ENCODE measurements around the gene USP53.
"Not testable (repeated sequence)": the region's sequence is repeated elsewhere in the genome, so short reads cannot be mapped to it uniquely, and the experiment has no call there.

The USP53 gene

DNA sequence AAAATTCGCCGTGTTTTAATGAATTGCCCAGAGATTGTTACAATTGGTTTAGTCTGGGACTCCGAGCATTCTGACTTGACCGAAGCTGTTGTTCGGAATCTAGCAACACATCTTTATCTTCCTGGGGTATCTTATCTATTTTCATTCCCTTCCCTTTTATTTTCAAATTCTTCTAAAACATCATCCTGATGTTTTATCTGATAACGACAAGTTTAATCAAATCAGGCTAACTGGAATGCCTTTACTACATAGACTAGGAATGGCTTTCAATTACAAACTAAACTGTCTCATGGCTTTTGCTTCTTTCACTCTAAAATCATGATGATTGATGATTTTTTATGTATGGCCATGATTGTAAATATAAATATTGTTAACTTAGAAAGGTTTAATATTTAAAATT lies 48.0 kb downstream of the USP53 start:
- ChIA-PET POLR2A (ENCODE audit: low non-redundant PET) (no interaction called here), CTCF (no interaction called here)
- DNase-seq (ENCODE audit: low spot score): no peak
- TF ChIP-seq, protein P1, sequence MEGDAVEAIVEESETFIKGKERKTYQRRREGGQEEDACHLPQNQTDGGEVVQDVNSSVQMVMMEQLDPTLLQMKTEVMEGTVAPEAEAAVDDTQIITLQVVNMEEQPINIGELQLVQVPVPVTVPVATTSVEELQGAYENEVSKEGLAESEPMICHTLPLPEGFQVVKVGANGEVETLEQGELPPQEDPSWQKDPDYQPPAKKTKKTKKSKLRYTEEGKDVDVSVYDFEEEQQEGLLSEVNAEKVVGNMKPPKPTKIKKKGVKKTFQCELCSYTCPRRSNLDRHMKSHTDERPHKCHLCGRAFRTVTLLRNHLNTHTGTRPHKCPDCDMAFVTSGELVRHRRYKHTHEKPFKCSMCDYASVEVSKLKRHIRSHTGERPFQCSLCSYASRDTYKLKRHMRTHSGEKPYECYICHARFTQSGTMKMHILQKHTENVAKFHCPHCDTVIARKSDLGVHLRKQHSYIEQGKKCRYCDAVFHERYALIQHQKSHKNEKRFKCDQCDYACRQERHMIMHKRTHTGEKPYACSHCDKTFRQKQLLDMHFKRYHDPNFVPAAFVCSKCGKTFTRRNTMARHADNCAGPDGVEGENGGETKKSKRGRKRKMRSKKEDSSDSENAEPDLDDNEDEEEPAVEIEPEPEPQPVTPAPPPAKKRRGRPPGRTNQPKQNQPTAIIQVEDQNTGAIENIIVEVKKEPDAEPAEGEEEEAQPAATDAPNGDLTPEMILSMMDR (conservative IDR thresholded peaks at IDR 0.05; ENCODE audit: low read depth): no peak
- no peak overlapping the region for H3K27ac ChIP-seq

DNA sequence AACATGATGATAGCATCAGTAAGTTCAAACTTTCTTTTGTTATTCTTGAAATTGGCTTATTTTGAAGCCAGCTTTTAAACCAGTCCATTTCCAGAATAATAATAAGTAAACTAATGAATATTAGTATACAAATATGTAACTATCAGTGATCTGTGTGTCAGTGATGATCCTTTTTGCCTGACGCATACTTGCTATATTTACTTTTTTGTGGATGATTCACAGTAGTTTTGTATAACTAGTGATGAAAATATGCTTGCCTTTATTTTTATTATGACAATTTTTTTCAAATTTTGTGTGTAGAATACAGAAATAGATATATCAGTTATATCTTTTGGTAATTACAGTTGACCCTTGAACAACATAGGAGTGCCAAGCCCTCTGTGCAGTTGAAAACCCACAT lies 49.5 kb downstream of the USP53 start:
- ChIA-PET POLR2A (ENCODE audit: low non-redundant PET) (no interaction called here), CTCF (no interaction called here)
- no peak overlapping the region for H3K27ac ChIP-seq
- DNase-seq (ENCODE audit: low spot score): no peak
- TF ChIP-seq, protein P1 (conservative IDR thresholded peaks at IDR 0.05; ENCODE audit: low read depth): no peak

- no peak overlapping the region for H3K27ac ChIP-seq
- CTCF ChIA-PET: no interaction called here
- DNase-seq (ENCODE audit: low spot score): no peak
- TF ChIP-seq, protein P1 (conservative IDR thresholded peaks at IDR 0.05; ENCODE audit: low read depth): no peak
- POLR2A ChIA-PET (ENCODE audit: low non-redundant PET): no interaction called here
Measured at GRCh38 chr4:119264743-119265142, 52.2 kb downstream of the USP53 start.

DNA sequence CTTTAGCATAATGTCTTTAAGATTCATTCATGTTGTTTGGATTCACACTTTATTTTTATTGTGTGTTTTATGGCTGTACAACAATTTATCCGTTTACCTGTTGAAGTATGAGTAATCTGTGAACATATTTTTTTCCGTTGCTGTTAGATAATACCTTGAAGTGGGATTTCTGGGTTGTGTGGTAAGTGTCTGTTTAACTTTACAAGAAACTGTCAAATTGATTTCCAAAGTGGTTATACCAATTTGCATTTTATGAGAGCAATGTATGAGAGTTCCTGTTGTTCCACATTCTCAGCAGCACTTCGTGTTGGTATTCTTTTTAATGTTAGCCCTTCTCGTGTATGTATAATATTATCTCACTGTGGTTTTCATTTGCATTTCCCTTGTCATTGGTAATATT lies 53.6 kb downstream of the USP53 start:
- CTCF ChIA-PET: no interaction called here
- DNase-seq (ENCODE audit: low spot score): no peak
- POLR2A ChIA-PET (ENCODE audit: low non-redundant PET): no interaction called here
- no peak overlapping the region for H3K27ac ChIP-seq
- TF ChIP-seq, protein P1 (conservative IDR thresholded peaks at IDR 0.05; ENCODE audit: low read depth): no peak

DNA sequence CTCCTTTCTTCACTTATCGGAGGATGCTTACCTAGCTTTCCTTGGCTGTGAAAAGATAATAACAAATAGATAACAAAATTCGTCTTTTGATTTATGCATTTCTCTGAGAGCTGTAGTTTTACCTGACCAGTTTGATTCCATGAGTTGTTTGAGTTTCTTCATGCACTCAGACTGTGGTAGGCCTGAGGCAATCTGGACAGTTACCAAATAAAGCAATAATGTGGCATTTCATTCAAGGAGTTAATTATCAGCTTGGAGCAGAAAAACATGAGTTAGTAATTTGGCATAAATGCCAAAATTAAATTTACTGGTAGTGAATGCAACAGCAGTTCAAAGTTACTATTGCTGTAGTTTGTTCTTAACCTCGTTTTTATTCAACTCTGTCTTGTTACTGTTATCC lies 56.0 kb downstream of the USP53 start:
- TF ChIP-seq, protein P1 (conservative IDR thresholded peaks at IDR 0.05; ENCODE audit: low read depth): no peak
- no peak for DNase-seq (ENCODE audit: low spot score)
- ChIA-PET POLR2A (ENCODE audit: low non-redundant PET) (no interaction called here), CTCF (no interaction called here)
- H3K27ac ChIP-seq: no peak overlapping the region

DNA sequence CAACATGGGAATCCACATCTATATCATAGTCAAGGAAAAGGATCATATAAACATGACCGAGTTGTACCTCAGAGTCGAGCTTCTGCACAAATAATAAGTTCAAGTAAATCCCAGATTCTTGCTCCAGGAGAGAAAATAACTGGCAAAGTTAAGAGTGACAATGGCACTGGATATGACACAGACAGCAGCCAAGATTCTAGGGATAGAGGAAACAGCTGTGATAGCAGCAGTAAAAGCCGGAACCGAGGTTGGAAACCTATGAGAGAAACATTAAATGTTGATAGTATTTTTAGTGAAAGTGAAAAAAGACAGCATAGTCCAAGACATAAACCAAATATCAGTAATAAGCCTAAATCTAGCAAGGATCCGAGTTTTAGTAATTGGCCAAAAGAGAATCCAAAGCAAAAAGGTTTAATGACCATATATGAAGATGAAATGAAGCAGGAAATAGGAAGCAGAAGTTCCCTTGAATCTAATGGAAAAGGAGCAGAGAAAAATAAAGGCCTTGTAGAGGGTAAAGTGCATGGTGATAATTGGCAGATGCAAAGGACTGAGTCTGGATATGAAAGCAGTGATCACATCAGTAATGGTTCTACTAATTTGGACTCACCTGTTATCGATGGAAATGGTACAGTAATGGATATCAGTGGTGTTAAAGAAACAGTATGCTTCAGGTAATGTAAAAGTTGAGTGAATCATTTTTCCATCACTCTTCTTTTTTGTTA lies 59.0 kb downstream of the USP53 start:
- no peak for DNase-seq (ENCODE audit: low spot score)
- TF ChIP-seq, protein P1 (conservative IDR thresholded peaks at IDR 0.05; ENCODE audit: low read depth): no peak
- no peak overlapping the region for H3K27ac ChIP-seq
- ChIA-PET CTCF (no interaction called here), POLR2A (ENCODE audit: low non-redundant PET) (no interaction called here)

GRCh38 chr4:119279541-119279940 lies 67.0 kb downstream of the USP53 start:
- H3K27ac ChIP-seq; DNase-seq (ENCODE audit: low spot score); CTCF ChIA-PET; POLR2A ChIA-PET (ENCODE audit: low non-redundant PET): not testable (repeated sequence)

- CTCF ChIA-PET; H3K27ac ChIP-seq; DNase-seq (ENCODE audit: low spot score); POLR2A ChIA-PET (ENCODE audit: low non-redundant PET): not testable (repeated sequence)
Measured at GRCh38 chr4:119279945-119280344, 67.4 kb downstream of the USP53 start.

All from RWPE1 (cell line).